ENCODE measurements around the gene PSMC1. TPM values are rescaled to one million over a fixed set of nuclear protein-coding genes. Genes with fewer than 3 reads are reported as not detected.

The PSMC1 gene
- total RNA-seq, 1 experiment from 2014 or later, result 134 TPM

Other genes starting within 250 kb of the PSMC1 start
- 0.95 TPM in 1 of 2 replicates, not detected in the other for gene KCNK13, start 194.6 kb upstream of the PSMC1 start, total RNA-seq (2014; rRNA removed; shearing (Covaris generic); ENCODE audit: low replicate concordance)
- gene NRDE2, start 75.4 kb downstream of the PSMC1 start, total RNA-seq (2014; rRNA removed; shearing (Covaris generic); ENCODE audit: low replicate concordance), result 9.3 and 12.6 TPM in 2 replicates
- 308 and 396 TPM in 2 replicates for gene CALM1, start 140.5 kb downstream of the PSMC1 start, total RNA-seq (2014; rRNA removed; shearing (Covaris generic); ENCODE audit: low replicate concordance)

All from Caki2 (cell line).